HG03135 (cell line): ENCODE results near the gene GCM1.

ENCODE experiments used
- ATAC-seq: cut with Tn5 transposase; IDR thresholded peaks from one replicate; pipeline ENCODE4 v1.9.1; 2021; ENCODE audit warnings: mild to moderate bottlenecking, moderate library complexity; ENCODE audit not compliant: unreplicated experiment

The GCM1 gene

DNA sequence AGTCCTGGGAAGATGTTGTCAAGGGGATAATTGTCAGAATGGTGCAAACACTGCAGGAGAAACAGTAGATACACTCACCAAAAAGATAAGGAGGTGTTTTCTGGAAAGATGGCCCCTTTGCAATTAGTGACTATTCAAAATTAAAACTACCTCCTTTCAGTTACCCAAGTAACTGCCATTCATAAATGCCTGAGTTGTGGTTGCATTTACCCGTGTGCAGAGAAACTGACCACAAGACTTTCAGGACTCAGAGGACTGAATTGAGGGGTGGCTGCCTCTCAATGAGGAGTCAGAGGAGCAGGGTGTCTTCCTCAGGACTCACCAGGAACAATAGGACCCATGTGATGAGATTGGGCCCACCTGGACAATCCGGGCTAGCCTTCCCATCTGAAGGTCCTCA, 39.0 kb downstream of the GCM1 start:
- peak; percentile 80 for ATAC-seq

DNA sequence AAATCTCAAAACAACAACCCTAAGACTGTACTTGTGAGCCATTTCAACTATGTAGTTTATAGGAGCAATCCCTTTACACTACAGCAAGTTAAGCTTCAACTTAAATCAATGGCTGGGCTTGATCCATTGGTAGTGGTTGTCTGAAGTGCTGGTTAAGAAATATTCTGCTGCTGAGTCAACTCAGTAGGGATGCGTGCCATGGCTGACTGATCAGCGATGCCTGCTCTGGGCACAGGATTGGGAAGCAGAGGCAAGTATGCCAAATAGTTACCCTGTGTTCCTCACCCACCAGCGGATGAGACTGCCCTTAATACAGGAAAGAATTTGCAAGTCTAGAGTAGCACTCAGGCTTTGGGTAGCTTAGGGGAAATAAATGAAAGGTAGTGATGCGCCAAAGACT, 41.5 kb downstream of the GCM1 start:
- no peak for ATAC-seq

DNA sequence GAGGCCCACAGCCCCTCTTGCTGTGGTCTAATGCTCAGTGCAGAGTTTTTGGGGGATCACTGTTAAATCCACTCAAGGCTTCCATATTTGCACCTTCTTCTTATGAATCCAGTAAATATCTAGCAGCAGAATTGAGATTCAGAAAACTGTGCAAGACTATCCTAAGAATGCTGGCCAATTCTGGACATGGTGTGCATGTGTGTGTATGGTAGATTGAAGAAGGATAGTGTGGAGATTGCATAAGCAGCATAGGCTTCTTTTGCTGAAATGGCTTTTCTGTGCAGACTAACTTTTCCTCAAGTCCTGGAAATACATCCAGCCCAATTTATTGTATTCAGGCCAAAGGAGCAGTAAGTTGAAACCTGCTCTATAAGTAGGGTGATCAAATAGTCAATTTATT, 43.7 kb downstream of the GCM1 start:
- no peak for ATAC-seq

DNA sequence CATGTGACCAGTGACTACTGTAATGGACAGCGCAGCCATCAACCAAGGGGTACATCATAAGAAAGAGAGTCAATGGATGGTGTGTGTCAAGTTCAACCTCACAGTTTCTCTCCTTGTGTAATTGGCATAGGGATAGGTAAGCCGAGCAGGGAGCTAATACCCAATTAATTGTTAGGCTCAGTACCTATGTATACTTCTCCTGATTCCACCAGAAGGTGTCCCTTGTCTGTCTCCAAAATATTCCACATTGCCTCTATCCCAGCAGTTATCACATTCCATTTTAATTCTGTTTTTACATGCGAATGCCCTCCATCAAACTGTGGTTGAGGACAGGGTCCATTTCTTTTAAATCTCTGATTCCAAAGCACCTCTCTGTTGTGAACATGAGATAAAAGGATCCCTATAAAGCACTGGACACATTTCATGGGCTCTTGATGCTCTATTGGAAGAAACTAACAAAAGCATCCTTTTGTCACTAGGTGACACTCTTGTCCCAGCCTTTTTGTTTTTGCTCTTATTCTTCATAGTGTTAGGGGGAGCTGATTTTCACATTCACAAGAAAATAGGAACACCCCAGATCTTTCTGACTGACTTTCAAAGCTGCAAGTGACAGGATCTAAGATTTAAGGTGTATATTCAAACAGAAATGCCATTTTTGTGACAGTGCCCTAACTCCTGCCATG, 44.5 kb downstream of the GCM1 start:
- ATAC-seq: no peak

DNA sequence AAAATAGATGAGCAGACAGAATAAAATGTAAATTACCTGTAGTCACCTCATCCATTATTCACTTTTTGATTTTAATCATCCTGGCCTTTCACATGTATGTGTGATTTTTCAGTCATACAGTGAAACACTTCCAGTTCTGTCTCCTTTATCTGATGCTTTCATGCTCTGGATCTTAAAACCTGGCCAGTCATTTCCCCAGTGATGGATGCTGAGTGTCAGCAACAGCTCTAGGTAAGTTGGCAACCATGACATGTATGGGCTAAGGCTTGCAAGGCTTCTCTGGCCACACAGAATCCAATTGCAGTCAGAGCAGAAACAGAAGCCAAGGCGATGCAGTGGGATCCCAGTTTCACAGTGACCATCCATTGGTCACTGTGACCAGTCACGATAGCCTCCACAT, 47.6 kb downstream of the GCM1 start:
- no peak for ATAC-seq

DNA sequence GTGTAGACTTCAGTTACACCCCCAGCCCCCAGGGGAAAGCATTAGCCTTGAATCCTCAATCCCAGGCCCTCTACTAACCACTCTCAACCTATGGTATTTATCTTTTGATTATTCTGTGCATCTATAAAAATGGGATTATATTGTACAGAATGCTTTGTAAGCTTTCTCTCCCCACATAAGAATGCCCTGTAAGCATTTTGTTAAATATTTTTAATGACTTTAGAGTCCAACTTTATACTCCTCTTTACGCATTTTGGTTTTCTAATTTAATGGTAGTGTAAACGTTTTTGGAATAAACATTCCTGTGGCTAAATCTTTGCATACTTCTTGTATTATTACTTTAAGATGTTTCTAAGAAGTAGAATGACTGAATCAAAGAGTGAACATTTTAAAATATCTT, 48.1 kb downstream of the GCM1 start:
- ATAC-seq: no peak

DNA sequence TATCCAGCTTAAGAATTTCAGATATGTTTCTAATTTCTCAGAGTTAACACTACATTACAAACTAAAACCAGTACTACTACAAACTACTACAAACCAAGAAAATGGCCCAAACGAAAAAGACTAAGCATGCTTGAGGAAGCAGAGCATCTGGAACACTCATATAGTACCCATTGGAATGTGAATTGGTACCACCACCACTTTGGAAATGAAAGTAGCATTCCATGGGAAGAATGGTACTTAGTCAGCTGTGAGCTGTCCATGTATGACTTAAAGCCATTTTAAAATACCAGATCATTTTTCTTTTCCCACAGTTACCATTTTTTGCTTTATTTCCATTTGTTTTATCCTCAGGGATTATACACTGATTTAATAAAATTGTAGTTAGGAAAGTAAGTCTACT, 52.9 kb downstream of the GCM1 start:
- no peak for ATAC-seq

DNA sequence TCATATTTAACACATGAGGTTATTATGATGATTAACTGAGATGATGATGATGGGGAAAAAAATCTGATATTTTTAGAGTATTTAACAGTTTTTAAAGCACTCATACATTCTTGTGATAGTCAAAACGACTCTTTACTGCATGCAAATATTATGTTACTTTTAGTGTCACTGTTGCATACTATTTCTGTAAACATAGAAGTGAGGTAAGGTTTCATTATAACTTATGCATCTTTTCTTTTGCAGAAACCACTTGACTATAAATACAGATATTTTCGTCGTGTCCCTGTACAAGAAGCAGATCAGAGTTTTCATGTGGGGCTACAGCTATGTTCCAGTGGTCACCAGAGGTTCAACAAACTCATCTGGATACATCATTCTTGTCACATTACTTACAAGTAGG, 53.4 kb downstream of the GCM1 start:
- ATAC-seq: no peak

DNA sequence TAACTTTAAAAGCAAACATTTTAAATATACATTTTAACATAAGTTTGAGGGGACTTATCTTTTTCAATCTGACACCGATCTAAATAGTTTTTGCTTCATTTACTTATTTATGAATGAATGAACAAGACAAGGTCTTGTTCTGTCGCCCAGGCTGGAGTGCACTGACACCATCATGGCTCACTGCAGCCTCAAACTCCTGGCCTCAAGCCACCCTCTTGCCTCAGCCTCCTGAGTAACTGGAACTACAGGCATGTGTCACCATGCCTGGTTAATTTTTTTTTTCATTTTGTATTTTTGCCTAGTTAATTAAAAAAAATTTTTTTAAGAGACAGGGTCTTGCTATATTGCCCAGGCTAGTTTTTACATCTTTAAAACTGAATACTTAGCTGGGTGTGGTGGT, 58.1 kb downstream of the GCM1 start:
- no peak for ATAC-seq

DNA sequence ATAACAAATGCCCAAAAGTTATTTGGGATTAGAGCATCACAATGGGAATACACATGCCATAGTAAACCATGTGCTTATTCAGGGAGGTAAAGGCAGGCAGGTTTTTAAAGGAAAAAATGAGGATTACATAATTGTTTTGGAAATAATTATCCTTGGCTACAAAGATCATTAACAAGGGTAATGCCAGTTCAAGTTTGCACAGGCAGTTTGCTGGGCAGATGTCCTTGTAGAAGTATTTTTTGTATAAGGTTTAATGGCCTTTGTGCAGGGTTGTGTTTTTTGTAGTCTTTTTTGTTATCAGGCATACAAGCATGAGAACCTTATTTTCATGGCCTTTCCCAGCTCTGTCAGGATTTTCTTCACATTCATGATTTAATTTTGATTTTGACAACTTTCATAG, 58.7 kb downstream of the GCM1 start:
- ATAC-seq: no peak

DNA sequence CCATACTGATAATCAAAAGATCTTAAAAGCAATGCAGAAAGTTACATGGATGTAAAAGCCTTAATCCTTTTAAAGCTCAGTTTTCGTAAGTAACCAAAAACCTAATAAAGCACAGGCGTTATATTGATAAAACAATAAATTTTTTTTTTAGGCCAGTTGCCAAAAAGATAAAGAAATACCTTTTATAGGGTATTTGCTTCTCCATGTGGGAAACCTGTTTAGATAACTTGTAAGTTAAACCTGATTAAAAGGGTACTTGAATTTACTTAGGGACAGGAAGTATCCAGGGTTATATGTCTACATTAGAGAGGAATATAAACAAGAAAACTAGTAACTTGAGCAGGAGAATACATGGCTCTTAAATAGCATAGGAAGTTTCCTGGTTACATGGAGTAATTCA, 62.3 kb downstream of the GCM1 start:
- no peak for ATAC-seq

DNA sequence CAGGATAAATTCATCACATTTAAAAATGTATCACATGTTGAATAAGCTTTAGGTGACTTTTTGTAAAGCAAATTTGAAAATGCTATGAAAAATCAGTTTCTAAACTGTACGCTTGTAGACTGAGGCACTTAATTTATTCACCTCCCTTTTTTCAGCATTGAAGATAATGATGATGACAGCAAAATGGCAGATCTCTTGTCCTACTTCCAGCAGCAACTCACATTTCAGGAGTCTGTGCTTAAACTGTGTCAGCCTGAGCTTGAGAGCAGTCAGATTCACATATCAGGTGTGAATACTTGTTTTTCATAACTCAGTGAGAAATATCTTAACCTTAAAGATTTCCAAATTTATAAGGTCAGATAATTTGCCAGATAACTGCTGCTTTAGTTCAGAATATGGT, 67.8 kb downstream of the GCM1 start:
- ATAC-seq: no peak
